Endodermal cell (in vitro differentiated cells): ENCODE results near the gene MYH7. TPM values are rescaled to one million over a fixed set of nuclear protein-coding genes. Genes with fewer than 3 reads are reported as not detected.
"Not testable (repeated sequence)": the region's sequence is repeated elsewhere in the genome, so short reads cannot be mapped to it uniquely, and the experiment has no call there.

Experiments used
- DNase-seq: peaks from one replicate; pipeline ENCODE4 v3.0.0-alpha.2; 2017
- H3K27ac ChIP-seq: 2 replicates; pipeline ENCODE4 v1.5.1; 2013; ENCODE audit warnings: mild to moderate bottlenecking, low read depth, low read length, moderate library complexity
- H3K27me3 ChIP-seq: 2 replicates; pipeline ENCODE4 v1.6.1; 2013; ENCODE audit warnings: mild to moderate bottlenecking, low read length, moderate library complexity; ENCODE audit not compliant: insufficient read depth, control insufficient read depth, poor library complexity, severe bottlenecking
- H3K36me3 ChIP-seq: 2 replicates; pipeline ENCODE4 v1.7.0; 2013; ENCODE audit warnings: mild to moderate bottlenecking, low read length, moderate library complexity; ENCODE audit not compliant: control insufficient read depth, insufficient read depth
- H3K4me1 ChIP-seq: one replicate; pipeline ENCODE4 v1.7.0; 2013; ENCODE audit warnings: low read length; ENCODE audit not compliant: control insufficient read depth, insufficient read depth
- H3K4me3 ChIP-seq: 2 replicates; pipeline ENCODE4 v1.5.1; 2013; ENCODE audit warnings: mild to moderate bottlenecking, low read length, moderate library complexity
- H3K9ac ChIP-seq: 2 replicates; pipeline ENCODE4 v1.6.1; 2013; ENCODE audit warnings: mild to moderate bottlenecking, low read length, moderate library complexity; ENCODE audit not compliant: poor library complexity, severe bottlenecking; ENCODE audit errors: extremely low read depth
- H3K9me3 ChIP-seq: 2 replicates; pipeline ENCODE4 v1.6.1; 2013; ENCODE audit warnings: mild to moderate bottlenecking, low read length, moderate library complexity; ENCODE audit not compliant: control insufficient read depth
- H3K27ac Mint-ChIP-seq: 2 replicates; pipeline ENCODE4 v1.8.0; 2020; ENCODE audit warnings: mixed read lengths
- H3K27me3 Mint-ChIP-seq: 2 replicates; pipeline ENCODE4 v1.8.0; 2021; ENCODE audit warnings: mild to moderate bottlenecking, mixed read lengths; ENCODE audit not compliant: insufficient read depth
- H3K36me3 Mint-ChIP-seq: 2 replicates; pipeline ENCODE4 v1.8.0; 2020; ENCODE audit warnings: low read depth, mixed read lengths
- H3K4me1 Mint-ChIP-seq: 2 replicates; pipeline ENCODE4 v1.8.0; 2020; ENCODE audit warnings: mixed read lengths
- H3K4me3 Mint-ChIP-seq: 2 replicates; pipeline ENCODE4 v1.8.0; 2020; ENCODE audit warnings: mild to moderate bottlenecking, moderate library complexity, mixed read lengths
- H3K9me3 Mint-ChIP-seq: 2 replicates; pipeline ENCODE4 v1.8.0; 2020; ENCODE audit warnings: mild to moderate bottlenecking, mixed read lengths
- CTCF ChIP-seq: fragments of 200-600 bp; sonication (generic); conservative IDR thresholded peaks from 2 replicates; pipeline ENCODE4 v1.5.0; 2021; ENCODE audit warnings: antibody characterized with exemption, mild to moderate bottlenecking
- WGBS, 2 experiments: methylation state at CpG; one replicate each; pipeline versions ENCODE4 v1.1.5 to v1.1.7; 2013; ENCODE audit warnings: missing lambda C conversion rate in 2 of 2, mixed read lengths in 1 of 2; ENCODE audit not compliant: insufficient coverage in 1 of 2, insufficient read length in 1 of 2; 5-methylcytosine and 5-hydroxymethylcytosine counted together
- total RNA-seq, 2 donors: library from RNA; stranded (reverse); fragmentation: NEBNext Ultra II Directional in 1 of 2; extraction: Animal tissue kit (Norgen Biotek cat#: 25700) in 1 of 2; gene quantifications; 2 replicates in 1 of 2; 3 replicates in 1 of 2; pipeline ENCODE4 v1.2.1, GENCODE V29; 2021

The MYH7 gene
- total RNA-seq, 2 donors from 2014 or later, result 0.55 TPM; not detected in 1

- no peak overlapping the region for H3K4me3 ChIP-seq
- no peaks in the 10 kb centered on the region for H3K9me3 Mint-ChIP-seq
- no peaks in the 10 kb centered on the region for H3K9me3 ChIP-seq
- no peak overlapping the region for H3K4me3 Mint-ChIP-seq
- peaks cover 4% of the 10 kb centered on the region for H3K4me1 ChIP-seq
- H3K27ac ChIP-seq, result no peak overlapping the region
- no peaks in the 10 kb centered on the region for H3K36me3 ChIP-seq
- H3K27me3 ChIP-seq, result peaks cover 11% of the 10 kb centered on the region
- H3K27me3 Mint-ChIP-seq, result peaks cover 43% of the 10 kb centered on the region
- TF ChIP-seq CTCF, result no peak
- 53 to 62% methylated on average over 2 of the region's 2 CpGs for WGBS, 2 experiments
- H3K27ac Mint-ChIP-seq, result no peak overlapping the region
- no peaks in the 10 kb centered on the region for H3K36me3 Mint-ChIP-seq
- no peak for DNase-seq
- H3K9ac ChIP-seq, result no peak overlapping the region
- no peaks in the 10 kb centered on the region for H3K4me1 Mint-ChIP-seq
Observed at GRCh38 chr14:23430723-23431085, 4.8 kb downstream of the MYH7 start.

GRCh38 chr14:23430016-23430722 lies 5.3 kb downstream of the MYH7 start:
- TF ChIP-seq CTCF, result no peak
- no peaks in the 10 kb centered on the region for H3K4me1 ChIP-seq
- DNase-seq, result no peak
- H3K9me3 ChIP-seq, result no peaks in the 10 kb centered on the region
- Mint-ChIP-seq H3K4me3 (no peak overlapping the region), H3K4me1 (peaks cover 2% of the 10 kb centered on the region), H3K9me3 (no peaks in the 10 kb centered on the region), H3K27ac (no peak overlapping the region), H3K27me3 (peaks cover 43% of the 10 kb centered on the region), H3K36me3 (no peaks in the 10 kb centered on the region)
- H3K36me3 ChIP-seq, result no peaks in the 10 kb centered on the region
- H3K27me3 ChIP-seq, result peaks cover 11% of the 10 kb centered on the region
- H3K4me3 ChIP-seq, result no peak overlapping the region
- H3K27ac ChIP-seq, result no peak overlapping the region
- H3K9ac ChIP-seq, result no peak overlapping the region
- 87 to 97% methylated on average over 5 to 10 of the region's 10 CpGs for WGBS, 2 experiments

- H3K4me3 Mint-ChIP-seq, result no peak overlapping the region
- Histone ChIP-seq H3K36me3 (no peaks in the 10 kb centered on the region), H3K27ac (no peak overlapping the region), H3K27me3 (peaks cover 11% of the 10 kb centered on the region), H3K9me3 (no peaks in the 10 kb centered on the region), H3K4me3 (no peak overlapping the region), H3K4me1 (no peaks in the 10 kb centered on the region), H3K9ac (no peak overlapping the region)
- no peak overlapping the region for H3K27ac Mint-ChIP-seq
- peaks cover 42% of the 10 kb centered on the region for H3K27me3 Mint-ChIP-seq
- H3K9me3 Mint-ChIP-seq, result no peaks in the 10 kb centered on the region
- no peaks in the 10 kb centered on the region for H3K36me3 Mint-ChIP-seq
- WGBS, 2 experiments, result 83 to 90% methylated on average over 1 to 13 of the region's 13 CpGs
- DNase-seq, result no peak
- TF ChIP-seq CTCF, result no peak
- peaks cover 10% of the 10 kb centered on the region for H3K4me1 Mint-ChIP-seq
Observed at GRCh38 chr14:23428686-23429495, 6.6 kb downstream of the MYH7 start.

- not testable (repeated sequence) for H3K9me3 Mint-ChIP-seq, H3K4me3 Mint-ChIP-seq, DNase-seq, H3K9me3 ChIP-seq, H3K9ac ChIP-seq, H3K4me3 ChIP-seq, H3K27ac Mint-ChIP-seq, H3K36me3 ChIP-seq, H3K27ac ChIP-seq, H3K4me1 Mint-ChIP-seq, H3K4me1 ChIP-seq, H3K36me3 Mint-ChIP-seq
- H3K27me3 ChIP-seq, result peaks cover 16% of the 10 kb centered on the region
- 96 to 100% methylated on average over 3 to 6 of the region's 6 CpGs for WGBS, 2 experiments
- H3K27me3 Mint-ChIP-seq, result peaks cover 36% of the 10 kb centered on the region
Observed at GRCh38 chr14:23425798-23426197, 9.7 kb downstream of the MYH7 start.
